ENCODE results near the gene FAM131A. TPM values are rescaled to one million over a fixed set of nuclear protein-coding genes. Genes with fewer than 3 reads are reported as not detected.

Gene FAM131A
- total and polyA plus RNA-seq, 4 donors = 0.81 to 5.7 (median 2.7) TPM

DNA sequence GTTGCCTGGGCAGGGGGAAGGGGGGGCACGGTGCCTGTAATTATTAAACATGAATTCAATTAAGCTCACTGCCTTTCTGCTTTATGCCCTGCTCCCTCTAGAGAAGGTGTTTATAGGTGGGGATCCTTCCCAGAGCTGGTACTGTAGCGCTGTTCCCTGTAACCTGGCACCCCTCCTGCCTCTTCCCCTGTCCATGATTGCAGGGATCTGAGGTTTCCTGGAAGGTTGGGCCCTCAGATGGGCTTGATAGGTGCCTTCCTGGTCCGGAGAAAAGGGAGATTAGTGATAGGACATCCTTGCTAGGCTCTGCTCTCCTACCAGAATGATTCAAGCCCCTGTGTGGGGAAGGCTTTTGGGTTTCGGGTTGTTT, 2.1 kb upstream of the FAM131A start:
- peaks cover 0 to 13% (median 6%) of the 10 kb centered on the region in 4 donors for H3K4me1 ChIP-seq (ENCODE audit: control insufficient read depth in 4 of 4, insufficient read depth in 4 of 4, low read length in 3 of 4)
- H3K27ac ChIP-seq (ENCODE audit: low read depth in 1 of 2, low read length in 2 of 2) = peak overlapping the region; percentile 84 to 89
- H3K36me3 ChIP-seq (ENCODE audit: control insufficient read depth in 4 of 4, insufficient read depth in 3 of 4, low read depth in 1 of 4, low read length in 3 of 4) = peaks cover 14 to 45% (median 42%) of the 10 kb centered on the region in 4 donors
- DNase-seq (ENCODE audit: low spot score) = no peak
- H3K9me3 ChIP-seq (ENCODE audit: control insufficient read depth in 4 of 4, low read length in 3 of 4) = no peaks in the 10 kb centered on the region
- no peaks in the 10 kb centered on the region for H3K27me3 ChIP-seq (ENCODE audit: control insufficient read depth in 4 of 4, insufficient read depth in 4 of 4, low read length in 3 of 4)
- 55% methylated on average over 4 of the region's 4 CpGs for WGBS
- H3K4me3 ChIP-seq (ENCODE audit: low read depth in 1 of 3, low read length in 3 of 3) = no peak overlapping the region
- H3K9ac ChIP-seq (ENCODE audit: low read depth in 1 of 2, low read length in 2 of 2) = peak overlapping the region; percentile 36 to 50
- TF ChIP-seq, protein P1, sequence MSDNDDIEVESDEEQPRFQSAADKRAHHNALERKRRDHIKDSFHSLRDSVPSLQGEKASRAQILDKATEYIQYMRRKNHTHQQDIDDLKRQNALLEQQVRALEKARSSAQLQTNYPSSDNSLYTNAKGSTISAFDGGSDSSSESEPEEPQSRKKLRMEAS (IDR thresholded peaks at IDR 0.05) = no peak
- TF ChIP-seq SP1 (IDR thresholded peaks at IDR 0.05) (no peak), GABPA (IDR thresholded peaks at IDR 0.05 in 1 of 2, conservative IDR thresholded peaks at IDR 0.05 in 1 of 2) (no peak), HNF4G (IDR thresholded peaks at IDR 0.05) (no peak), FOXA2 (IDR thresholded peaks at IDR 0.05) (no peak), RXRA (IDR thresholded peaks at IDR 0.05) (no peak), JUND (IDR thresholded peaks at IDR 0.05) (no peak), NR2F2 (IDR thresholded peaks at IDR 0.05) (no peak), HNF4A (conservative IDR thresholded peaks at IDR 0.05) (no peak), FOXA1 (IDR thresholded peaks at IDR 0.05) (no peak), RAD21 (IDR thresholded peaks at IDR 0.05) (no peak), EGR1 (IDR thresholded peaks at IDR 0.05; ENCODE audit: low read depth in 2 of 2) (no peak), YY1 (IDR thresholded peaks at IDR 0.05) (no peak), TAF1 (conservative IDR thresholded peaks at IDR 0.05) (no peak)
- TF ChIP-seq, protein P2, sequence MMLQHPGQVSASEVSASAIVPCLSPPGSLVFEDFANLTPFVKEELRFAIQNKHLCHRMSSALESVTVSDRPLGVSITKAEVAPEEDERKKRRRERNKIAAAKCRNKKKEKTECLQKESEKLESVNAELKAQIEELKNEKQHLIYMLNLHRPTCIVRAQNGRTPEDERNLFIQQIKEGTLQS (IDR thresholded peaks at IDR 0.05) = no peak
- TF ChIP-seq, protein P3, sequence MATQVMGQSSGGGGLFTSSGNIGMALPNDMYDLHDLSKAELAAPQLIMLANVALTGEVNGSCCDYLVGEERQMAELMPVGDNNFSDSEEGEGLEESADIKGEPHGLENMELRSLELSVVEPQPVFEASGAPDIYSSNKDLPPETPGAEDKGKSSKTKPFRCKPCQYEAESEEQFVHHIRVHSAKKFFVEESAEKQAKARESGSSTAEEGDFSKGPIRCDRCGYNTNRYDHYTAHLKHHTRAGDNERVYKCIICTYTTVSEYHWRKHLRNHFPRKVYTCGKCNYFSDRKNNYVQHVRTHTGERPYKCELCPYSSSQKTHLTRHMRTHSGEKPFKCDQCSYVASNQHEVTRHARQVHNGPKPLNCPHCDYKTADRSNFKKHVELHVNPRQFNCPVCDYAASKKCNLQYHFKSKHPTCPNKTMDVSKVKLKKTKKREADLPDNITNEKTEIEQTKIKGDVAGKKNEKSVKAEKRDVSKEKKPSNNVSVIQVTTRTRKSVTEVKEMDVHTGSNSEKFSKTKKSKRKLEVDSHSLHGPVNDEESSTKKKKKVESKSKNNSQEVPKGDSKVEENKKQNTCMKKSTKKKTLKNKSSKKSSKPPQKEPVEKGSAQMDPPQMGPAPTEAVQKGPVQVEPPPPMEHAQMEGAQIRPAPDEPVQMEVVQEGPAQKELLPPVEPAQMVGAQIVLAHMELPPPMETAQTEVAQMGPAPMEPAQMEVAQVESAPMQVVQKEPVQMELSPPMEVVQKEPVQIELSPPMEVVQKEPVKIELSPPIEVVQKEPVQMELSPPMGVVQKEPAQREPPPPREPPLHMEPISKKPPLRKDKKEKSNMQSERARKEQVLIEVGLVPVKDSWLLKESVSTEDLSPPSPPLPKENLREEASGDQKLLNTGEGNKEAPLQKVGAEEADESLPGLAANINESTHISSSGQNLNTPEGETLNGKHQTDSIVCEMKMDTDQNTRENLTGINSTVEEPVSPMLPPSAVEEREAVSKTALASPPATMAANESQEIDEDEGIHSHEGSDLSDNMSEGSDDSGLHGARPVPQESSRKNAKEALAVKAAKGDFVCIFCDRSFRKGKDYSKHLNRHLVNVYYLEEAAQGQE (IDR thresholded peaks at IDR 0.05) = no peak
- TF ChIP-seq, protein P4, sequence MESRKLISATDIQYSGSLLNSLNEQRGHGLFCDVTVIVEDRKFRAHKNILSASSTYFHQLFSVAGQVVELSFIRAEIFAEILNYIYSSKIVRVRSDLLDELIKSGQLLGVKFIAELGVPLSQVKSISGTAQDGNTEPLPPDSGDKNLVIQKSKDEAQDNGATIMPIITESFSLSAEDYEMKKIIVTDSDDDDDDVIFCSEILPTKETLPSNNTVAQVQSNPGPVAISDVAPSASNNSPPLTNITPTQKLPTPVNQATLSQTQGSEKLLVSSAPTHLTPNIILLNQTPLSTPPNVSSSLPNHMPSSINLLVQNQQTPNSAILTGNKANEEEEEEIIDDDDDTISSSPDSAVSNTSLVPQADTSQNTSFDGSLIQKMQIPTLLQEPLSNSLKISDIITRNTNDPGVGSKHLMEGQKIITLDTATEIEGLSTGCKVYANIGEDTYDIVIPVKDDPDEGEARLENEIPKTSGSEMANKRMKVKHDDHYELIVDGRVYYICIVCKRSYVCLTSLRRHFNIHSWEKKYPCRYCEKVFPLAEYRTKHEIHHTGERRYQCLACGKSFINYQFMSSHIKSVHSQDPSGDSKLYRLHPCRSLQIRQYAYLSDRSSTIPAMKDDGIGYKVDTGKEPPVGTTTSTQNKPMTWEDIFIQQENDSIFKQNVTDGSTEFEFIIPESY (IDR thresholded peaks at IDR 0.05) = no peak
- TF ChIP-seq, protein P5, sequence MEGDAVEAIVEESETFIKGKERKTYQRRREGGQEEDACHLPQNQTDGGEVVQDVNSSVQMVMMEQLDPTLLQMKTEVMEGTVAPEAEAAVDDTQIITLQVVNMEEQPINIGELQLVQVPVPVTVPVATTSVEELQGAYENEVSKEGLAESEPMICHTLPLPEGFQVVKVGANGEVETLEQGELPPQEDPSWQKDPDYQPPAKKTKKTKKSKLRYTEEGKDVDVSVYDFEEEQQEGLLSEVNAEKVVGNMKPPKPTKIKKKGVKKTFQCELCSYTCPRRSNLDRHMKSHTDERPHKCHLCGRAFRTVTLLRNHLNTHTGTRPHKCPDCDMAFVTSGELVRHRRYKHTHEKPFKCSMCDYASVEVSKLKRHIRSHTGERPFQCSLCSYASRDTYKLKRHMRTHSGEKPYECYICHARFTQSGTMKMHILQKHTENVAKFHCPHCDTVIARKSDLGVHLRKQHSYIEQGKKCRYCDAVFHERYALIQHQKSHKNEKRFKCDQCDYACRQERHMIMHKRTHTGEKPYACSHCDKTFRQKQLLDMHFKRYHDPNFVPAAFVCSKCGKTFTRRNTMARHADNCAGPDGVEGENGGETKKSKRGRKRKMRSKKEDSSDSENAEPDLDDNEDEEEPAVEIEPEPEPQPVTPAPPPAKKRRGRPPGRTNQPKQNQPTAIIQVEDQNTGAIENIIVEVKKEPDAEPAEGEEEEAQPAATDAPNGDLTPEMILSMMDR (IDR thresholded peaks at IDR 0.05; ENCODE audit: low read depth, low read length, missing input control) = no peak
